Measurements from ENCODE around the gene FMO2. TPM values are rescaled to one million over a fixed set of nuclear protein-coding genes. Genes with fewer than 3 reads are reported as not detected.
"Not testable (repeated sequence)": the region's sequence is repeated elsewhere in the genome, so short reads cannot be mapped to it uniquely, and the experiment has no call there.

FMO2 gene
- total RNA-seq, 1 donor from 2014 or later, result not detected

DNA sequence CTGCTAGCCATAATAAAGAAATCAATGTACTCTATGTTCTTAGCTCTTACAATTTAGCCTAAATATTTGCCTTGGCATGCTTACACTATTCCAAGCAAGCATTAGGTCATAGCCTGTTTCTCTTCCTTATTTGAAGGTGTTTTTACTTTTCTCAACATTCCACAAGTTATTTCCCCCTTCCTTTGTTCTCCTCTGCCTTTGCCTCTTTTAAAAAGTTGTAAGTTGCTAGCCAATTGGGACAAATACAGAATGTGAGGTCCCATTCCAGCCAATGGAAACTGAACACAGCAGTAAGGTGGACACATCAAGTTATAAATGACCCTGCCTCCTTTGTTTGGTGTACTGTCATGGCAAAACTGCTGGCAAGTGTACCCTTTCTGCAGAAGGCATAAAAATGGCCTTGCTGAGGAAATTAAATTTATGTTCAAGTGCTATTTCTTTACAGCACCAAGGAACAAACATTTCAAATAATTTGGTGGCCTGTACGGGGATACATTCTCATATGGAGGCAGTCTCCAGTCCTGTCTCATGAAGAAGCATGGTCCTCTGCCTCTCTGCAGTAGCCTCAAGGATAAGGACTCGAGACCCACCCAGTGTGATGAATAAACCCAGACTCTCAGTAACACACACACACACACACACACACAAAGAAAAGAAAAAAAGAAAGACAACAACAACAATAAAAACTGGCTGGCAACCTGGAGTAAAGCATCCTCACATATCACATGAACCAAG, 34.4 kb downstream of the FMO2 start:
- intact Hi-C loops (cut with micrococcal nuclease), result no loop called here

DNA sequence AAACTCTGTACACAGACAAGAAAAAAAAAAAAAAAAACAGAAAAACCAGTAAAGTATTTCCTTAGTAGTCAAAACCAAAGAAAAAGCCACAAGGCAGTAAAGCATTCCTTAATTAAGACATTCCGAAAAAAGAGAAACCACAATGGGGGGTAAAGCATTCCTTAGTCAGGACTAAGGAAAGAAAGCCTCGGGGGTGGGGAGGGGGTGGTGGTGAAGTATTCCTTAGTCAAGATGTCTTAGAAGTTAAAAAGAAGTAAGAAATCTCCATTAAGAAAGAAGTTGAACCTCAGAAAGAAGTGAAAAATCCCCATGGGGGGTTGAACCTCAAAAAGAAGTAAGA, 35.0 kb downstream of the FMO2 start:
- intact Hi-C loops (cut with micrococcal nuclease), result no loop called here

DNA sequence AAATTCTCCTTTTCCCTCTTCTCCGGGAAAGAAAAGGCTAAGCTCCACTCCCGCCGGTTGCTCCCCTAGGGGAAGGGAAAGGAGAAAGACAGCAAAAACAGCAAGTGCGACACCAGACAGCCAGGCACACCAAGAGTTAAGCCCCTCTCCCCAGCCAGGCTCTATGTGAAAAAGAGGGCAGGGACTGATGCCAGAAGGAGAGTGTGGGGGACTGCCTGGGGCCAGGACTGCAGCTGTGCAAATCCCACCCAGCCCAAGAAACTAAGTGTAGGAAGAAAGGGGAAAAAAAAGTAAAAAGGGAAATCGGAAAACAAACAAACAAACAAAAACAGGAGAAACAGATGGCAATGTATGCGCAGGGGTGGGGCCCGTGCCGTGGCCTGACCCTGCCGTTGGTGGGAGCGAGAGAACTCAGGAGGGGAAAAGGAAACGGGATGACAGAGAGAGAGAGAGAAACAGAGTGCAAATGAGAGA, 35.5 kb downstream of the FMO2 start:
- intact Hi-C loops (cut with micrococcal nuclease), result no loop called here

DNA sequence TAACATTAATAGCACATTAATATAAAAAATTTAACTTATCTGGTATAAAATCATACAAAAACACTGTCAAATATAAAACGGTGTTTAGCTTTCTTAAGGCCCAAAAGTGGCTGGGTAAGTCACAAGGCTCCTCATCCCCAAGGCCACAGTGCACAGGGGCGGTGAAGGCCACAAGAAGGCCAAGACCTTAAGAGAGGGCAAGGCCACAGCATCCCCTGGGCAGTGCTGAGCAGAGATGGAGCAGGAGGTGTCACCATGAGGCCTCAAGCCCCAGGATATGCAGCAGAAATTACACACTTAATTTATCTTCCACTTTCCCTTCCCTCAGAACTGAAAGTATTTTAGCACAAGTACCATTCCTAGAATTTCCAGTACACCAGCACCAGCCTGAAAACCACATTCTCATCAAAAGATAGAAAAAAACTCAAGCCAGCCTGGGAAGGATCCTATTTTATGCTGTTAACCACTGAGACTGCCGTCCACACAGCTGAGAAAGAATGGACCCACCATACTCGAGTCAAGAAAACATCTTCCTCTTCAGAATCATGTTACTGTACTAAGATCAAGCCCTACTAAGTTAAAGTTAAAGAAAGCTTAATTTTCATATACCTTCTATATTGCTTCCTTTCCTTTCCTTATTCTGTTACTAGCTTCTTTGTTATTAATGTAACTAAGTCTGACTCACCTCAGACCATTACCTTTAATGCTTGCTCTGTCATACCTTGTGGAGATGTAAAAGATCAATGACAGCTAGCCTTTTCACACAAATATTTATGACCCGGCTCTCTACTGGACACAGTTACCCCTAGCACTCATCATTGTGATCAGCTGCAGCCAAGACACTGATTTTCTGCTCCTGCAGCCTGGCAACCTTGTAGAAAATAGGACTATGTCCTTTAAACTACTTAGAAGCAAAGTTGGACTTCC, 36.8 kb downstream of the FMO2 start:
- intact Hi-C loops (cut with micrococcal nuclease), result no loop called here

DNA sequence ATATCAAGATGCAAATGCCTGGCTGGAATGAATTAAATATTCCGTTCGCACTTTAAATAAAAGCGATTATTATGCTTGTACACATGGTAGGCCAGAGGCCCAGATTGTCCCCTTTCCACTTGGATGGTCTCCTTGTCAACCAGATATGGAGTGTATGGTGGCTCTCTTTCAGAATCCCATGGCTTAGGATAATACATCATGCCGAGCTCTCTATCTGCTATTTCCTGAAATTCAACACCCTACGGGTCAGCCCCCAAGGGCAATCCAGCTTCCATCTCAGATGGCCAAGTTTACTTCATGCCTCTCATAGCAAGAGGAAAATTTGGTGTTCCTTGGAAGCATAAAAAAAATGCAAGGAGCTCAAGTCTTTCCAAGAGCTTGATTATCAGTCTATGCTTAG, 37.8 kb downstream of the FMO2 start:
- intact Hi-C loops (cut with micrococcal nuclease), result no loop called here

DNA sequence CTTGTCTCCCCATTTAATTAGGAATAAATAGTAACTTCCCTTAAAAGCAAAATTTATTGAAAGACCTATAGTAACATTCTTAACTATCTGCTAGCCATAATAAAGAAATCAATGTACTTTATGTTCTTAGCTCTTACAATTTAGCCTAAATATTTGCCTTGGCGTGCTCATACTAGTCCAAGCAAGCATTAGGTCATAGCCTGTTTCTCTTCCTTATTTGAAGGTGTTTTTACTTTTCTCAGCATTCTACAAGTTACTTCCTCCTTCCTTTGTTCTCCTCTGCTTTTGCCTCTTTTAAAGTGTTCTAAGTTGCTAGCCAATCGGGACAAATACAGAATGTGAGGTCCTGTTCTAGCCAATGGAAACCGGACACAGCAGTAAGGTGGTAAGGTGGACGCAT, 39.2 kb downstream of the FMO2 start:
- intact Hi-C loops (cut with micrococcal nuclease), result not testable (repeated sequence)

DNA sequence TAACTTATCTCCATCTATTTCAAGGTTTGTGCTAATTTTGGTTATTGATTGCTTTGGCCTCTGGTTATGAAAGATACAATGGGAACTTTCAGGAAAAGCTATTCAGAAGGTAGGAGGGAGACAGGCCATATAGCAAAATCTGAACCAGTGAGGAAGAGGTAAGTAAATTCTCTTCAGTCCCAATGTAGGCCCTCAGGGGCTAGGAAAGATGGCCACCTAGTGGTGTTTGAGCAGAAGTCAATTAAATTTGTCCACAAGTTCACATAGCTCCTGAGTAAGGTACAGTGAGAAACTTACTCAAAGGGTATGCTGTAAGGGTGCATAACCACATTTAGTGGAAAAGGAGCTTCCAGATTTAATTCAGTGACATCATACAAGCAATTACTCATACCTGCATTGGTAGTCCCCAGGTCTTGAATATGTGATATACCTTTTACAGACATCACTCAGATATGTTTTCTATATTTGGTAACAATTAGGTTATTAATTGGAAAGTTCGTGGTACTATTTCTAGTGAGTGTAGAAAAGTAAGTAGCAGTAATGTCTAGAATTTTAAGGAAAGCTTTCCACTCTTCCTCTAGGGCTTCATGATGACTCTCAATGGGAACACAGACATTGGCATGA, 41.8 kb downstream of the FMO2 start:
- intact Hi-C loops (cut with micrococcal nuclease), result loop anchor here (5.0 kb wide), 3 partner anchors 85 to 1300 kb away; partner anchors contain the start of gene FMO4

DNA sequence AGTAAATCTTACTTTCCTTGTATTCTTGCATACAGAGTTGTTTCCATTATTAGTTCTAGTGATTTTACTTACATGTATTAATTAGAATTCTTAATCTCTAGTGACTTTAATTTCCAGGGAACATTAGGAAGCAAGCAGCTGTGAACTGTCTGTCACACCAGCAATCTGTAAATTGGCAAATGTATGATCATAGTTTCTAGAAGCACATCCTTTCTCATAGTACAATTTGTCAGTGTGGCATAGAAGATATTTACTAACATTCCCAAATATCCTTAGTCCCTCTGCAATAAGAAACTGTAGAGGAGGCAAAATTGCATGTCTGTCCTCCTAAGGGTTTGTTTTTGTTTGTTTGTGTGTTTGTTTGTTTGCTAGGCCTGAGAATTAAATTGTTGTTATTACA, 46.2 kb downstream of the FMO2 start:
- intact Hi-C loops (cut with micrococcal nuclease), result no loop called here

DNA sequence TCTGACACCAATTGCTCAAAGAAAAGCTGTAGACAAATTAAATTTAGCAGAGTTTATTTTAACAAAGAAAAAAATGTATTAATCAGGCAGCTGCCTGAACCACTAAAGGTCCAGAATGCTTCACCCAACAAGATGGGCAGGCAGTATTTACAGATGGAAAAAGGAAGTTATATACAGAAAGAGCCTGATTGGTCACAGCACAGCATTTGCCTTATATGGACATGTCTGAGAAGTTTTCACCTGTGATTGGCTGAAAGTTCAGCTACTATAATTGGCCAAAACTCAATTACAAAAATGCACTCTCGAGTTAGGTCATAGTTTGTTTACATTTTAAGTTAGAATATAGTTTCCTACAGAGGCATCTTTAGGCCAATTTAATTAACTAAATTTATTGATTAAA, 48.1 kb downstream of the FMO2 start:
- intact Hi-C loops (cut with micrococcal nuclease), result no loop called here

DNA sequence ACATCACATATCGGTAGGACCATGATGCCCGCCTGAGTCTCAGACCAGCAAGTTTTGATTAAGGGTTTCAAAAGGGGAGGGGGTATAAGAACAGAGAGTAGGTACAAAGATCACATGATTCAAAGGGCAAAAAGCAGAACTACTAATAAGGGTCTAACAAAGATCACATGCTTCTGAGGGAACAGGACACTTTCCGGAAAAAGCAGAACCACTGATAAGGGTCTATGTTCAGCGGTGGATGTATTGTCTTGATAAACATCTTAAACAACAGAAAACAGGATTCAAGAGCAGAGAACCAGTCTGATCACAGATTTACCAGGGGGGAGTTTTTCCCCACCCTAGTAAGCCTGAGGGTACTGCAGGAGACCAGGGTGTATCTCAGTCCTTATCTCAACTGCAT, 51.1 kb downstream of the FMO2 start:
- intact Hi-C loops (cut with micrococcal nuclease), result loop anchor here (1.0 kb wide), 1 partner anchor 75 kb away; no protein-coding TSS in a partner anchor

DNA sequence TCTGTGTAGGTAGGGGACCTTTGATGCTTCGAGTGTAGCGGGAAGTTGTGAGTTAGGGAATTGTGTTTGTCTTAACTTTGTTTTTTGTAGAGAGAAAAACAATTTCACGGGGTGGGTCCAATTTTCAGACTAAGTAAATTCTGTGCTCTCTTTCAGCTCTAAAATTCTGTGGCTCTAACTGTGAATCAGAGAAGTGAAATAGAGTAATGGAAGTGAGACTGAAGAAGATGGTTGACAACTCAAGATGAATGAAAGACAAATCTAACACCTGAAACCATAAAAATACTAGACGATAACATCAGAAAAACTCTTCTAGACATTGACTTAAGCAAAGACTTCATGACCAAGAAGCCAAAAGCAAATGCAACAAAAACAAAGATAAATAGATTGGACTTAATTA, 58.8 kb downstream of the FMO2 start:
- intact Hi-C loops (cut with micrococcal nuclease), result no loop called here

DNA sequence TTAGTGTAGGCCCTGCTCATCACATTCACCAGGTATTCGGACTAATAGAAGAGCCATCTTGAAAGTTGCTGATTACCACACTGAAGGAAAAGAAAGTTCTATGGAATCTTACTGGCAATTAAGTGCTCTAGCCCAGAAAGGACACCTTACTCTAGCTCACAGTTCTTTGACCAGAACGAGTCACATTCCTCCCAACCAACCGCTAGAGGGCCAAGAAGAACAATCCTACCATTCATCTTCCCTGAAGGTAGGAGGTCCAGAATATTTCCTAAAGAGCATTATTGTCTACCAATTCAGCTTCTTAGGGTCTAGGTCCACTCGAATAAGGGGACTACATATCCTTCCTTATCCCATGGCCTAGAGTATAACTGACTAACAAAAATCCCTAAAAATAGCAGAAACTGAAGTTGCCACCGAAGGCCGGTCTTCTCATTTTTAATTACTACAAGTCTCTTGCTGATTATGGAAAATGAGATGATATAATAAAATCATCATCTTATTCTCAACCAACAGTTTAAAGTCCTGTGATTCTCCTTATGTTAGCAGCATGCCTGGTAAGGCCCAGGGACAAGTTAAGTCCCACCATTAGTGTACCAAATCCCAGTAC, 60.5 kb downstream of the FMO2 start:
- intact Hi-C loops (cut with micrococcal nuclease), result loop anchor here (1.0 kb wide), 1 partner anchor 68 kb away; no protein-coding TSS in a partner anchor

DNA sequence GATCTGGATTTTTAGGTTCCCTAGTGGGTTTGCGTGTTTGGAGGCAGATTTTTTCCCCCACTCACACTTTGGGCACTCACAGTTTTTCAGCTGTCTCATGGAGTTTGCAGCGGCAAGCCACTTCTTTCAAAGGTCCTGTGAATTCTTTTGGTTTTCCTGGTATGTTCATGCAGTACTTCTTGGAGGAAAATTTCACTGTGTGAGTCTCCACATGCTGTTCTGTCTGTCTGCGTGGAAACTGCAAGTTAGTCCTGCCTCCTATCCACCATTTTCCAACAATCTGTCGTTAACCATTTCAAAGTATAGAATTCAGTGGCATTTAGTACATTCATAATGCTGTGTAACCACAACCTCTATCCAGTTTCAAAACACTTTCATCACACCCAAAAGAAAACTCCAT, 62.4 kb downstream of the FMO2 start:
- intact Hi-C loops (cut with micrococcal nuclease), result no loop called here

DNA sequence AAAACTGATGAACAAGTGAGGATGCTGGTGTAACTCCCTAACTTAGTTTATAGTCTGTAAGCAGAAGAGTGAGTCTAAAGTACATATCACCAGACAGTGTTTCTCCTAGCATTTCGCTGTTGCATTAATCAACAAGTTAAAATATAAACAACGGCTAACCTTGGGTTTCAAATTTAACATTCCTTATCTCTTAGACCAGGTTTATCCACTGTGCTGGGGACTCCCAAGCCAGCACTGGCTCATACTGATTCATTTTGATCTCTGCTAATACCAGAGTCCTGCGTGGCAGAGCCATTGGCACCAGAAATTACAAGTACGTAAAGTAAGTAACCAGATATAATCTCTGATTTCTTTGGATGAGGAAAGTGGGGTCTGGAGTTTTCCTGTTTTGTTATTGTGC, 63.2 kb downstream of the FMO2 start, which contains the start of gene FMO1:
Gene FMO1, plus strand, starts transcription at position 193 of the 400 bp plus-strand sequence. CDS start 9,594 bp downstream, outside the sequence.
- intact Hi-C loops (cut with micrococcal nuclease), result no loop called here

DNA sequence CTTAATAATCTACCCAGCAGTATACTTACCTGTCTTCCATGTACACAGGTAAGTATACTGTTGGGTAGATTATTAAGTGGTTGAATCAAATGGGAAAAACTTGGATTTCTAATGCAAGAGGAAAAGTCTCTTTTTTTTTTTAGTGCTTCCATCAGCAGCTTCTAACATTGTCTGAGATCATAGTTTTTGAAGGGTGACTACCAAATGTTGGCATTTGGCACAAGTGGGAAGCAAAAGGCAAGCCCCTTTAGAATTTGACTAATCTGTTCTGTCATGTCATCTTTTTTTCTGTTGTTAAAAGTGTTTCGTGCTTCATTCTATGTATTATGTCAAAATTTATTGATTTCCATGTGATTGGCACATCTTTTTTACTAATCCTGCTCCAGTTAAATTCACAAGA, 63.7 kb downstream of the FMO2 start:
- intact Hi-C loops (cut with micrococcal nuclease), result no loop called here

DNA sequence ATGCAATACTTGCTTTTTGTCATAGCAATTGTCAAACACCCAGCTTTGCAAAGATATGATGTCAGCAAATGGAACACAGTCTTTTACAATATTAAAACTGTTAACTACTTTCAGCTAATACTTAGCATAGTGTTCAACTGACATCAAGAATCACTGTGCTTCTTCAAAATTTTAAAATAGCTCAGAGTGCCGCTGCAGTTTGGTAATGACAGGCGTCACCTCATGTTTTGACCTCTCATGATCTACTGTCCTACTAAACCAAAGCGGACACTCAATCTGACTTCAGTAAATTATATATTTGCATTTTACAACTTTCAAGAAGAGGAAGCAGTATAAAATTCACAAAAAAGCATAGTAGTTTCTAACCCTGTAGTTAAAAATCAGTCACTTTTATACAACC, 65.2 kb downstream of the FMO2 start:
- intact Hi-C loops (cut with micrococcal nuclease), result no loop called here

DNA sequence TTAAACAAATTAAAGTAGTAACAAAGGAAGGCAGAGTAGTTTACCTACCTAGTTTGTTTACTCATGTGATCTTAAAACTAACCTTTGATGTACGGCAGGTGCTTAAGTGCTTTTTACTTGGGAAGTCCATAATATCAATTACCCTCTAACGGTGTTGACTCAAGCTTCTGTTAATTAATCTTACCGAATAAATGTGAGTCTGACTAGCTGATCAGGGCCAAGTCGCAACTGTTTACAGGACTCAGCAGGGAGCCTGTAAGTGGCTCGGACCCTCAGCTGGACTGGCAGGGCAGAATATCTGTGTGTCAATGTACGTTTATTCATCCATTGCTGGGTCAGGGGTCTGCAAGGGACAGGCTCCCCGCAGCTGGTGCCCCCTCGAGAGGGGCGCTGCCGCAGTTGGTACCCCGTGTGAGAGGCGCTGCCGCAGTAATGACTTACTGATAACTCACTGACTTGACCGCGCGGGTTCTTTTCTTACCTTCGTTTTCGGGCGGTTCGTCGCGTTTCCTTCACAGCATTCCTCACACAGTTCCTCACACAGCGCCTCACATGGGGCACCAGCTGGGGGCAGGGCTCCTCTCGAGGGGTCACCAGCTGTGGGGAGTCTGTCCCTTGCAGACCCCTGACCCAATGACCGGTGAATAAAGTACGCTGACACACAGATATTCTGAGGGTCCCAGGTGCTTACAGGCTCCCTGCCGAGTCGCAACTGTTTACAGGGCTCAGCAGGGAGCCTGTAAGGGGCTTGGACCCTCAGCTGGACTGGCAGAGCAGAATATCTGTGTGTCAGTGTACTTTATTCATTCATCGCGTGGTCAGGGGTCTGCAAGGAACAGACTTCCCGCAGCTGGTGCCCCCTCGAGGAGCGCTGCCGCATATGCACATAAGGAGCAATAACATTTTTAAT, 66.2 kb downstream of the FMO2 start:
- intact Hi-C loops (cut with micrococcal nuclease), result no loop called here

DNA sequence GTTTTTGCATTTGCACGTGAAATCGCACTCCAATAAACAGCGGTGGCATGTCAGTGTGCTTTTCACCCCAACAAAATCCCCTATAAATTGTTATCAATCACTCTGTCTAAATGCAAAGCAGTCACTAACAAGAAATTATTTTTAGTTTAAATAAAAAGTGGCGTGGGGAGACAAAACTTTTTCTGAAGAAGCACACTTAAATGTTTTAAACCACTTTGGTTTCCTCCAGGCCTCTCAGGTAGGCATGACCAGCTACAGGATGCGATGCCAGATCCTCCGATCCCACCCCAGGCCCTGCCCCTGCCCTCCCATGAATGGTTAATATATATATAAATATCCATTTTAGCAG, 66.8 kb downstream of the FMO2 start:
- intact Hi-C loops (cut with micrococcal nuclease), result no loop called here

DNA sequence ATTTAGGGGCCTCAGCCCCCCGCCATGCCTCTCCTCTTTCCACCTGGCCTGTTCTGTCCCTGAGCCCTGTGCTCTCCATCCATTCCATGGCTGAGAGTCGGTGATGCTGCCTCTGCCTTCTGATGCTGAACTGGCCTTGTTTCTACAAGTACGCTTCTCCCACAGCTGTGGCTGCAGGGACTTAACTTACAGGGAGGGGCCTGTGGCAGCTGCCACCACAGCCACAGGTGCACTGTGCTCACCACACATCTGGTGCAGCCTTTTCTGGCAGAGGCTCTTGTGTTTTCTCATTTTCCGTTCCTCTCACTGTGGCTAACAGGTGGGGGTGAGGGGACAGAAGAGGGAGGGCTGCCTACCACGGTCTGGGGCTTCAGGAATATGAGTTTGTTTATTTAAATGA, 67.4 kb downstream of the FMO2 start:
- intact Hi-C loops (cut with micrococcal nuclease), result no loop called here

DNA sequence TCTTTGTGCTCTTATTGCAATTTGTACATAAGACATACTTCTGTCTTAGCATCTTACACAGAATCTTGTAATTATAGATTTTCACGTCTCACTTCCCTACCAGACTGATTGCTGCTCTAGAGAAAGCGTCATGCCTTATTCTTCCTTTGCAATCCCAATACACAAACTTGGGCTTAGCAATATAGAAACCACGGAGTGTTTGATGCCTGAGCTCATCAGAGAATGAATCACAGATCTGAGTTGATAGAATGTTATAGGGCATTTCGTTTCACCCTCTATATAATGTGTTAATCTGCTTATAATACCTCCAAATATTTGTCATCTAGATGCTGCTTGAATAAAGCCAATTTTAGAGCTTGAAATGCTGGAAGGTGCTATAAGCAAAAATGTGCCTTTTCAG, 69.8 kb downstream of the FMO2 start:
- intact Hi-C loops (cut with micrococcal nuclease), result no loop called here
